Endothelial cell of umbilical vein (primary cell): ENCODE measurements around the gene KRTAP9-9. TPM values are rescaled to one million over a fixed set of nuclear protein-coding genes. Genes with fewer than 3 reads are reported as not detected.
A peak's percentile ranks its signal among the peaks of the same experiment; 100 is the strongest.

Experiments used
- BruUV-seq: library from RNA; stranded (reverse); fragments of 400-500 nt; replicated peaks from 2 replicates; lab custom pipeline; 2021; lab: Mats Ljungman, UMichigan
- CTCF ChIA-PET: fragments of 300-600, 350-600 bp; sonication (Branson Sonifier 250); formaldehyde crosslinking; loops from one replicate; lab custom pipeline; 2021; ENCODE audit warnings: antibody characterized with exemption, inconsistent platforms; lab: Charles Lee
- POLR2A ChIA-PET: fragments of 300-600, 350-600 bp; sonication (Branson Sonifier 250); formaldehyde crosslinking; loops from one replicate; lab custom pipeline; 2021; ENCODE audit warnings: antibody characterized with exemption, inconsistent platforms; lab: Charles Lee
- DNase-seq: peaks from one replicate; pipeline ENCODE4 v3.0.0-alpha.2; 2011; ENCODE audit warnings: low read depth, low spot score
- FAIRE-seq: peaks from 2 replicates; lab custom pipeline; 2011; peaks lifted over from hg19 to GRCh38; lab: Jason Lieb, UNC
- H2AFZ ChIP-seq: 2 replicates; pipeline ENCODE4 v1.6.0; 2012; ENCODE audit warnings: low read depth, low read length, control low read depth, inconsistent platforms
- H3K27ac ChIP-seq: 2 replicates; pipeline ENCODE4 v1.5.1; 2011; ENCODE audit warnings: low read depth, mild to moderate bottlenecking, control low read depth, low read length, moderate library complexity; ENCODE audit not compliant: insufficient read depth
- H3K27me3 ChIP-seq, 2 experiments: 2 replicates each; pipeline versions ENCODE4 v1.6.0 to v1.6.1; 2011; ENCODE audit warnings: low read length in 2 of 2, mixed read lengths in 1 of 2; ENCODE audit not compliant: control insufficient read depth in 2 of 2, insufficient read depth in 2 of 2
- H3K36me3 ChIP-seq, 2 experiments: 2 replicates in 1 of 2; 3 replicates in 1 of 2; pipeline ENCODE4 v1.5.1; 2011; ENCODE audit warnings: low read length in 2 of 2, mild to moderate bottlenecking in 1 of 2, moderate library complexity in 1 of 2; ENCODE audit not compliant: control insufficient read depth in 2 of 2, insufficient read depth in 2 of 2; ENCODE audit errors: extremely low read depth in 1 of 2
- H3K4me1 ChIP-seq: 3 replicates; pipeline ENCODE4 v1.5.1; 2011; ENCODE audit warnings: mild to moderate bottlenecking, low read length; ENCODE audit not compliant: control insufficient read depth, insufficient read depth; ENCODE audit errors: extremely low read depth
- H3K4me2 ChIP-seq: 2 replicates; pipeline ENCODE4 v1.6.1; 2011; ENCODE audit warnings: low read length, control low read depth, mixed read lengths; ENCODE audit not compliant: insufficient read depth
- H3K4me3 ChIP-seq, 3 experiments: fragments of 200-600 bp in 1 of 3; sonication (generic), shearing (Covaris generic) in 1 of 3; replicated peaks in 1 of 3; 2 replicates each; pipeline ENCODE4 v1.5.1; 2011 to 2016; ENCODE audit warnings: control low read depth in 3 of 3, low read length in 3 of 3, mild to moderate bottlenecking in 2 of 3, inconsistent platforms in 1 of 3, low read depth in 1 of 3, moderate library complexity in 1 of 3; ENCODE audit not compliant: insufficient read depth in 1 of 3
- H3K79me2 ChIP-seq: 2 replicates; pipeline ENCODE4 v1.6.0; 2012; ENCODE audit warnings: low read length, inconsistent platforms; ENCODE audit not compliant: control insufficient read depth, insufficient read depth
- H3K9ac ChIP-seq: replicated peaks from 2 replicates; pipeline ENCODE3; 2011; ENCODE audit warnings: low read length, control low read depth; ENCODE audit not compliant: insufficient read depth; ENCODE audit errors: extremely low read depth
- H3K9me1 ChIP-seq: replicated peaks from 3 replicates; pipeline ENCODE4 v1.6.0; 2011; ENCODE audit warnings: mild to moderate bottlenecking, low read length; ENCODE audit not compliant: control insufficient read depth, insufficient read depth; ENCODE audit errors: extremely low read depth
- H3K9me3 ChIP-seq: replicated peaks from 2 replicates; pipeline ENCODE4 v1.5.1; 2012; ENCODE audit warnings: low read length, inconsistent platforms; ENCODE audit not compliant: control insufficient read depth, insufficient read depth
- H4K20me1 ChIP-seq: replicated peaks from 2 replicates; pipeline ENCODE3; 2011; ENCODE audit warnings: mild to moderate bottlenecking, low read length; ENCODE audit not compliant: control insufficient read depth, insufficient read depth; ENCODE audit errors: extremely low read depth
- CTCF ChIP-seq, 2 donors: IDR thresholded peaks; 1 replicate in 1 of 2; 2 replicates in 1 of 2; pipeline ENCODE4 v1.5.1; 2011; ENCODE audit warnings: low read length in 2 of 2, mild to moderate bottlenecking in 2 of 2, moderate library complexity in 2 of 2, control low read depth in 1 of 2, inconsistent platforms in 1 of 2, low read depth in 1 of 2; ENCODE audit not compliant: insufficient read depth in 1 of 2; ENCODE audit errors: extremely low read depth in 1 of 2
- EZH2 ChIP-seq: IDR thresholded peaks from 2 replicates; pipeline ENCODE4 v1.6.1; 2012; ENCODE audit warnings: borderline replicate concordance, low read depth, mild to moderate bottlenecking, moderate library complexity, low read length, inconsistent platforms; ENCODE audit not compliant: severe bottlenecking
- FOS ChIP-seq: IDR thresholded peaks from 2 replicates; pipeline ENCODE4 v1.6.1; 2011; ENCODE audit warnings: mild to moderate bottlenecking, low read length, moderate library complexity, borderline replicate concordance; ENCODE audit not compliant: insufficient read depth
- GATA2 ChIP-seq: IDR thresholded peaks from 2 replicates; pipeline ENCODE4 v1.7.0; 2011; ENCODE audit warnings: low read depth, mild to moderate bottlenecking, moderate library complexity, mixed read lengths, low read length; ENCODE audit not compliant: insufficient read length, insufficient read depth
- JUN ChIP-seq: IDR thresholded peaks from 2 replicates; pipeline ENCODE4 v1.6.1; 2011; ENCODE audit warnings: borderline replicate concordance, low read depth; ENCODE audit not compliant: insufficient read length, insufficient read depth
- MAX ChIP-seq: IDR thresholded peaks from 2 replicates; pipeline ENCODE4 v1.6.1; 2011; ENCODE audit not compliant: insufficient read depth, insufficient read length
- MYC ChIP-seq: IDR thresholded peaks from one replicate; pipeline ENCODE4 v1.6.1; 2011; ENCODE audit warnings: mild to moderate bottlenecking, low read depth, low read length
- POLR2A ChIP-seq: IDR thresholded peaks from 2 replicates; pipeline ENCODE4 v1.6.1; 2012; ENCODE audit warnings: low read depth, mild to moderate bottlenecking, control low read depth, low read length
- POLR2AphosphoS5 ChIP-seq: IDR thresholded peaks from 2 replicates; pipeline ENCODE4 v1.6.1; 2012; ENCODE audit warnings: low read depth, mild to moderate bottlenecking, control low read depth, low read length, moderate library complexity; ENCODE audit not compliant: insufficient read depth
- dilution Hi-C: fragments of 300-500 bp; cut with MboI; formaldehyde crosslinking; loops from one replicate; pipeline ENCODE4 v1.15.0; 2019; ENCODE audit warnings: low sequenced_read_pairs; ENCODE audit not compliant: extremely low pct_ligation_motif_present
- intact Hi-C: fragments of 100-400 bp; cut with micrococcal nuclease; formaldehyde crosslinking; loops from one replicate; pipeline ENCODE4 v1.10.0; 2022
- polyA plus RNA-seq, 4 experiments: library from polyadenylated mRNA; depleted of rRNA in 3 of 4; stranded (reverse) in 3 of 4; unstranded in 1 of 4; fragments of >200 nt; gene quantifications; 2 replicates each; pipeline versions ENCODE4 v1.2.1 to v1.2.3, GENCODE V29; 2011 to 2012; ENCODE audit warnings: missing spikeins in 1 of 4
- total RNA-seq: library from RNA; stranded (reverse); gene quantifications from 2 replicates; pipeline ENCODE4 v1.2.3, GENCODE V29; 2021

Gene KRTAP9-9
- total and polyA plus RNA-seq, 2 donors (not counting 3 experiments of a cell fraction or from before 2014, with no cell fraction given): not detected

DNA sequence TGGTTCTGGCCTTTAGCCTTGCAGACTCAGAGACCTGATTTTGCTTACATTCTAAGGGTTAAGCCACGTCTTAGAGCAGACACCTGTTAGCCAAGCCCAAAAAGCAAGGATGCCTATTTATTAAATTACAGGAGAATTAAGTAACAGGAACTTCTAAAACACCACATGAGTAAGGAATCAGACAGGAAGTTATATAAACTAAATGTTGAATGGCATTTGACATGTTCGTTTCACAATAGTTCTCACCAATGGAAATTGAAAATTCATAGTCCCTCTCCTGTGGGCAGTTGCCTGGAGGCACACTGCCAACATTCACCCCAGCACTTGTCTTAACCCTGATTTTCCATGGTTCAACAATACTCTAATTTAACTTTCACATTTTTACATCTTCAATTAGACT, 29.4 kb downstream of the KRTAP9-9 start:
- intact Hi-C loops: no loop called here
- FAIRE-seq: no peak
- no peak overlapping the region for H3K4me2 ChIP-seq

More for the DNA sequence above, 29.4 kb downstream of the KRTAP9-9 start:
- dilution Hi-C loops: no loop called here
- Histone ChIP-seq H3K79me2 (no peaks in the 10 kb centered on the region), H3K36me3 (no peaks in the 10 kb centered on the region), H4K20me1 (no peaks in the 10 kb centered on the region), H3K27me3 (peaks cover 0 to 2% of the 10 kb centered on the region in 2 experiments), H3K9me1 (no peaks in the 10 kb centered on the region), H3K4me3 (no peak overlapping the region), H2AFZ (no peak overlapping the region), H3K9me3 (no peaks in the 10 kb centered on the region), H3K4me1 (no peaks in the 10 kb centered on the region), H3K27ac (no peak overlapping the region), H3K9ac (no peak overlapping the region)
- CTCF ChIA-PET: no interaction called here
- TF ChIP-seq MAX: no peak
- no peak for TF ChIP-seq GATA2
- no peak for TF ChIP-seq CTCF (IDR thresholded peaks at IDR 0.05; ENCODE audit: extremely low read depth in 1 of 2, insufficient read depth in 1 of 2, low read depth in 1 of 2, low read length in 2 of 2)
- no peak for TF ChIP-seq FOS
- no peak for TF ChIP-seq JUN
- TF ChIP-seq MYC: no peak
- TF ChIP-seq POLR2A: no peak
- TF ChIP-seq POLR2AphosphoS5: no peak
- no peak for TF ChIP-seq EZH2
- DNase-seq: peak; percentile 0
- BruUV-seq: no TSS peak
- POLR2A ChIA-PET: no interaction called here
